Islet precursor cell (in vitro differentiated cells): ENCODE results near the gene ANKK1.

Source experiments
- DNase-seq: peaks from one replicate; pipeline ENCODE4 v3.0.0-alpha.2; 2018

The ANKK1 gene, protein sequence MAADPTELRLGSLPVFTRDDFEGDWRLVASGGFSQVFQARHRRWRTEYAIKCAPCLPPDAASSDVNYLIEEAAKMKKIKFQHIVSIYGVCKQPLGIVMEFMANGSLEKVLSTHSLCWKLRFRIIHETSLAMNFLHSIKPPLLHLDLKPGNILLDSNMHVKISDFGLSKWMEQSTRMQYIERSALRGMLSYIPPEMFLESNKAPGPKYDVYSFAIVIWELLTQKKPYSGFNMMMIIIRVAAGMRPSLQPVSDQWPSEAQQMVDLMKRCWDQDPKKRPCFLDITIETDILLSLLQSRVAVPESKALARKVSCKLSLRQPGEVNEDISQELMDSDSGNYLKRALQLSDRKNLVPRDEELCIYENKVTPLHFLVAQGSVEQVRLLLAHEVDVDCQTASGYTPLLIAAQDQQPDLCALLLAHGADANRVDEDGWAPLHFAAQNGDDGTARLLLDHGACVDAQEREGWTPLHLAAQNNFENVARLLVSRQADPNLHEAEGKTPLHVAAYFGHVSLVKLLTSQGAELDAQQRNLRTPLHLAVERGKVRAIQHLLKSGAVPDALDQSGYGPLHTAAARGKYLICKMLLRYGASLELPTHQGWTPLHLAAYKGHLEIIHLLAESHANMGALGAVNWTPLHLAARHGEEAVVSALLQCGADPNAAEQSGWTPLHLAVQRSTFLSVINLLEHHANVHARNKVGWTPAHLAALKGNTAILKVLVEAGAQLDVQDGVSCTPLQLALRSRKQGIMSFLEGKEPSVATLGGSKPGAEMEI

DNA sequence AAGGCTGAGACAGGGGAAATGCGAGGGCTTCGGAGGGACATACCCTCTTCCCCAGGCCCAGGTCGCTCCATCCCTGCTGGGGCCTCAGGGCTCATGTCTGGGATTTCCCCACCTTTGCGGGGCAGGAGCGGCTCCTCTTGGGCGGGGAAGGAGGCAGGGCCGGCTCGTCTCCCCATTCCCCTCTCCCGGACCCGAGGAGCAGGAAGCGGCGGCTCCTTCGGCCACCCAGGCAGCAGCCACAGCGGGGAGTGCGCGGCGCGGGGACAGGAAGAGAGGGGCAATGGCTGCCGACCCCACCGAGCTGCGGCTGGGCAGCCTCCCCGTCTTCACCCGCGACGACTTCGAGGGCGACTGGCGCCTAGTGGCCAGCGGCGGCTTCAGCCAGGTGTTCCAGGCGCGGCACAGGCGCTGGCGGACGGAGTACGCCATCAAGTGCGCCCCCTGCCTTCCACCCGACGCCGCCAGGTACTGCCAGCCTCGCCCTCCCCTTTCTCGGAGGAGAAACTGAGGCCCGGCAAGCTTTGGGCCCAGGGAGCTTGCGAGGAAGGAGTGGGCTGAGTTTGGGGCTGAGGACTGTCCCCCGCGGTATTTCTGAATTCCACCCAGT is at the start of gene ANKK1:
Gene ANKK1, plus strand, starts transcription at position 175 of the 607 bp plus-strand sequence. Its CDS starts 106 bp downstream, at position 281.
- DNase-seq = peak; percentile 78

DNA sequence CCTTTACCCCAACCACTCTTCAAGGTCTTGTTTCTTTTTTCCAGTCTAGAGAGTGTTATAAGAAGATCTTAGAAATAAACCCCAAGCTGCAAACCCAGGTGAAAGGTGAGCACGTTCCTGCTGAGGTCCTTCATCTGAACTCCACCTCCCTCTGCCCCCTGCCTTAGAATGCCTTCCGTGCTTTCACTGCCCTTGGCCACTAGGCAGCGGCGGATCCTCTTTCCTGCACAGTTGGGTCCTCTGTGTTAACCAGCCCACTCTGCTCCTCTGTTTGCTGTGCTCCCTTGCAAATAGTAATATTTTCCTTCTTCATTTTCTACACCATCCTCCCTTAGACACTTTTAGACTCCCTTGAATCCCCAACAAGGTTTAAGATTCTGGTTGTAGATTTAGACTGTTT is 48.8 kb upstream of the ANKK1 start:
- peak; percentile 69 for DNase-seq

DNA sequence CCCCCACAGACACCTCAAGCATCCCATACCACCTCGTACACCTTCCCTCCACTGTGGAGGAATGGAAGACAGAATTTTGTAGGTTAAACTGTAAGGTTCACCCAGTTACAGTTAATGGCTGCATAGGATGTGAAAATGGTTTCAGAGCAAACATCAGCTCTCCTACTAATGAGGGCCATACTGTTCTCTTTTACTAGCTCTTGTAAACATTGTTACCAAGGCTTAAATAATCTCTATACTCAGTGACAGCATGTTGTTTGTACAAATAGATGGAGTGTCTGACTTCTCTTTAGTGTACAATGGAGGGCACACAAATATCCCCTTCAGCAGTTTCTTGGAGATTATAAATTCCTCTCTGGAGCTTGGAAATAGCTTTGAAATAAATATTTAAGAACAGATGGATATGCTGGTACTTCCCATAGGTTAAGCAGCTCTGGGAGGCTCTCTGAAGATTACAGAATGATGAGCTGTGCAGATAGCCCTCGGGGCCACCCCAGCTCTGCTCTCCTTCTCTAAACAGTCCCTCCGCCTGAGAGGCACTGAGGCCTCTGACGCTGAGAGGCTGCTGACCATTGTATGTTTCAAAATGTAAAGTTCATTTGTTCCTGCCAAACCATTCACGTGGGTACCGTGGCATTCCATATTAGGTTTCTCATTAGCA is 47.5 kb upstream of the ANKK1 start:
- no peak for DNase-seq

DNA sequence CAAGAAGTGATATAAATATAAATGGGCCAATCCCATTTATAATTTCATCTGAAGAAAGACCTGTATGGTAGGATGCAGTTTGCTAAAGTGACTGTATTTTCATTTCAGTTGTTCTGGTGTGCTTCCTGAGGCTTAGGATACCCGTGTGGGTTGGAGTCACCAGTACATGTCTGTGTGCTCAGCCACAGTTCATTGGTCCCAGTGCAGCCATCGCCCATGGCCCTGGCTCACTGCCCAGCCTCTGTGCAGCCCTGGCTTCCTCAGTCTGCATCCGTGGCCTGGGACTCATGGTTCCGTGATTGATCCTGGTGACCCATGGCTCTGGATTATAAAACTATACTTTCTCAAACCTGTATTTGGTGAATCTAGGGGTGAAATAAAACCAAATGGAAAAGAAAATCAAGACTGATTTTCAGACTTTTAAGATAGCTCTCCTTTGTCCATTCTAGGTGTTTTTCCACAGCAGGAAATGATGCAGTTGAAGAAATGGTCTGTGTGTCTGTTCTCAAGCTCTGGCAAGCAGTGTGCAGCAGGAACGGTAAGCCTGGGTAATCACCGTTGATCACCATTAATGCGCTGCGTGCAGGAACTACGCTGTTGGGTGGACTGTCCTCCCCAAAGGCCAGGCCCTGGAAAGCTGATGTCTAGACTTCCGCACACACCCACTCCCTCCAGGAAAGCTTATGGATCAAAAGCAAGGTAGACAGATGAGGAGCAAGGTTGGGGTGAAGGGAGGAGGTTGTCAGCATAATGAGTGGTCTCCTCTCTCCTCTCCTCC is 46.0 kb upstream of the ANKK1 start:
- no peak for DNase-seq

DNA sequence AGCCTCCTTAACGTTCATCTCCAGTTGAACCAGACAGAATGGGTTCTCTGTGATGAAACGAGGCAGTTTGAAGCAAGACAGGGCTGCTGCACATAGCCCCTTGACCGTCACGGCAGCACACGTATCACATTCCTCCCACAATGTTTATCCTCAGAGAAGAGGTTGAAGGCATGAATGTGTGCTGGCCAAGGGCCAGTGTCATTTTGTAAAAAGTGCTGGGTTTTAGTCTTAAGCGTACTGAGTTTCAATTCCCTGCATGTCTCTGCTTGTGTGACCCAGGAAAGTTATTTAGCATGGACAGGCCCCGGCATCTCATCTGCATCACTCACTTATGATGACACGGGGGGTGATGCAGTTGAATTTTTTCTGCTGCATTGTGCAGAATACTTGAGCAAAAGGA is 41.6 kb upstream of the ANKK1 start:
- no peak for DNase-seq

DNA sequence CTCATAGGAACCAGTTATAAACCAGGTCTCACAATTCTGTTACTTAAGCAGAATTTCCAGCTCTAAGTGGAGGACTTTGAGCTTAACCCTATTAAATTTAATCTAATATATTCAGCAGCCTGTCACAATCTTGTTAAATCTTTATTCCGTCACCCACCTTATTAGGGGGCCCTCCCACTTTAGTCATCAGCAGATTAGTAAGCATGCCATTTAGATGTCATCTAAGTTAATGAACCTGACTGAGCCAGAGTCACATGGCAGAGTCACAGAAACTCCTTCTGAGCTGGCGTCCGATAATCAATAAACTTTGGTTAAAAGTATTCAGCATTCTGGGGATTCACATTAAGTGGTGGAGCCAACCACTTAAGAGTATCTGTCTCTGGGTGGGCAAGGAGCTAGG is 38.1 kb upstream of the ANKK1 start:
- DNase-seq = no peak

DNA sequence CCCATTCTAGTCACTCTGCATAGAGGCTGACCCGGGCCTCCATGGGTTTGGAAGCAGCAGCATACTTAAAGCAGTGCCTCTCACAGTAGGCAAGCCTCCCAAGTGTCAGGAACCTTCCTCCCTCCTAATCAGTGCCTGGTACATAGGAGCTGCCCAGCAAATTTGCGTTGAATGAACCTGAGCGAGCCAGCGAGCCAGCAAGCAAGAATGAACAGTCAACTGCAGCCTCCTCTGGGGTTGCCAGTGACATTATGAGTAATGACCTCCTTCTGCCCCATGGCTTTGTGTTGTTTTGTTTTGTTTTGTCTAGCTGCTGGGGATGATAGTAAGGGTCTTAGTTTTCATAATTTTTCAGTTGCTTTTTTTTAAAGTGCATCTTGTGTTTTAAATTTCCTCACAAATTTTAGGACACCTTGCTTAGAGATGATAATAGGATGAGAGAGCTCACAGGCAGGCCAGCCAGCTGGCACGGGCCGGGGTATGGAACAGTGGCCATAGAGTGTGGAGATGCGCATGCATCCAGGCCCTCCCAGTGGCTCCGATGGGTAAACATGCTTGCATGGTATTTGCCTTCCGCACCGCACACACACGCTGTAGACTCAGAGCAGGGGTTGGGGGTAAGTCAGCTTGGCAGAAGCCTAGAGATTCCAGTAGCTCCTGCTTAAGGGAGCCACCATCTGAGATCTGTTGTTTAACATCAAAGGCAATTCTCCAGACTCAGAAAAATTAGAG is 37.1 kb upstream of the ANKK1 start:
- DNase-seq = no peak

DNA sequence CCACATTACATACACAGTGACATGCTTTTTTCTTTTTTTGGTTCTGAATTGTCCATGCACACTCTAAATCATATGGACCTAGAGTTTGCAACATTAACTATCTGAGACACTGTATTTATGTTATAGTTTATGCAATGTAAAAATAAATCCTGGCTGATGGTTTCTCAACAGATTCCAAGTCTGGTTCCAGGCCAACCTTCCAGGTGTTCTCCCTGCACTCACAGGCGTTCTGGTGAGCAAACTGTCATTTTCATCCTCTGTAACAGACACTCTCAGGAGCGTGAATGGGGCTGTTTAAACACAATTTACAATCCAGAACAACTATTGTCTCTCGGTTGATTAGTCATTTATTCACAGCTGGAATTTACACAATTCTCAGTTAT is 36.5 kb upstream of the ANKK1 start:
- DNase-seq = no peak

DNA sequence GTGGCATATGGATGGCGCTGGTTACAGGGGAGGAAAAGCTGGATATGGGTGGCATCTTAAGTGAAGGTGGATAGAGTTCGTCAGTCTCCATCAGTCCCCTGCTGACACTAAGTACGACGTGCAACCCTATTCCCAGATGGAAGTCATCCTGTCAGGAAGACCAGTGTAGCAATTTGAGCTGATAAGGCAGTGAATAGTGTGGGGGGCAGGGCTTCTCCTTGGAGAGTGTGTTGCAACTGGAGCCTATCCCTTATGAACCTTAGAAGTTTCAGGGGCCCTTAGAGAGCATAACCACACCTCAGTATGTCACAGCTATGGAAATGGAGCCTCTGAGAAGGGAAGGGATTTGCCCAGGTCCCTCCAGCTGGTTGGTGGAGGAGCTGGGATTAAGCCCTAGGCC is 36.1 kb upstream of the ANKK1 start:
- DNase-seq = no peak

DNA sequence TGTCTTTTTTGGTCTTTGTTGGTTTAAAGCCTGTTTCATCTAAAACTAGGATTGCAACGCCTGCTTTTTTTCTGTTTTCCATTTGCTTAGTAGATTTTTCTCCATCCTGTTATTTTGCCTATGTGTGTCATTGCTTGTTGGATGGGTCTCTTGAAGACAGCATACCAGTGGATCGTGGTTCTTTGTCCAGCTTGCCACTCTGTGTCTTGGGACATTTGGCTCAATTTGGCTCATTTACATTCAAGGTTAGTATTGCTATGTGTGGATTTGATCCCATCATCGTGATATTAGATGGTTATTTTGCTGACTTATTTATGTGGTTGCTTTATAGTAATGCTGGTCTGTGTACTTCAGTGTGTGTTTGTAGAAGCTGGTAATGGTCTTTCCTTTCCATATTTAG is 31.4 kb upstream of the ANKK1 start:
- no peak for DNase-seq

DNA sequence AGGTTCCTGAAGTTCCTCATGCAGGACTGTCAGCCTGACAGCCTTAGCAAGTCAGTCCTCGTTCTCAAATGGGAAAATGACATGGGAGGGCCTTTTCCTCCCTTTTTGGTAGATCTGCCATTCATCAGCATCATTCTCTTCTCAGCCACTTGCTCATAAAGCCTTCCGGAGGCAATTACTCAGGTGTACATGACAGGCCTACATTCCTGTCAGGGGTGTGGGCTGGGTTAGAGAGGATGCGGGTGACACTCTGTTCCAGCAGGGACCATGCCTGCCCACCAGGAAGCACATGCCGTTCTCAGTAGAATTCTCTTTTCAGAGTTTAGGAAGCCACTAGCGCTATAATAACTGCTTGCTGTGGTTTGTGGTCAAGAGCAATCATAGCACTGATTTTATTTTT is 24.2 kb upstream of the ANKK1 start:
- no peak for DNase-seq

DNA sequence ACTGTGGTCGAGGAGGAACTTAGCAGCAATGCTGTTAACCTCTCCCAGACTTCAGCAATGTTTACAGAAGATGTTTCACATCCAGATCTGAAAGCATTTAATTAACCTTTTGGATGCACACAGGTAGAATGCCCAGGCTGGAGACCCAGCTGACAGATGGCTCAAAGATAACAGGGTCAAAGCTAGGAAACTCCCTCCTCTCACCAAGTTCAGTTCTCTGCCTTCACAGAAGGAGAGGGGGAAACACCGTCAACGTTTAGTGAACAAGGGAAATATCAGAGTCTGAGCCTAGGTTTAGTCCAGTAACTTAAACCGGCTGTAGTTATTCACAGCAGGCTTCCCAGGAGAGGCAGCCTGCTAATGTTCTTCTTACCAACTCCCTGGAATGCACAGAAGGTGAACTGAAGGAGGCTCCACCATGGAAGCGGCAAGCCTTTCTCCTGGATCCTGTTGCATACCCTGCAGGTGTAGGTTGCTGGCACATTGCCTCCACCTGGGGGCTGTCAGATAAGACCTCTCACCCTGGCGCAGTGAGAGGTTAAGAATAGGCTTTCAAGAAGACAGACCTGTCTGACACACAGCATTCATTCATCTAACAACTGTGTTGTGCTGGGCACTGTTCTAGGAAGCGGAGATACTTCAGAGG is 23.5 kb upstream of the ANKK1 start:
- no peak for DNase-seq

DNA sequence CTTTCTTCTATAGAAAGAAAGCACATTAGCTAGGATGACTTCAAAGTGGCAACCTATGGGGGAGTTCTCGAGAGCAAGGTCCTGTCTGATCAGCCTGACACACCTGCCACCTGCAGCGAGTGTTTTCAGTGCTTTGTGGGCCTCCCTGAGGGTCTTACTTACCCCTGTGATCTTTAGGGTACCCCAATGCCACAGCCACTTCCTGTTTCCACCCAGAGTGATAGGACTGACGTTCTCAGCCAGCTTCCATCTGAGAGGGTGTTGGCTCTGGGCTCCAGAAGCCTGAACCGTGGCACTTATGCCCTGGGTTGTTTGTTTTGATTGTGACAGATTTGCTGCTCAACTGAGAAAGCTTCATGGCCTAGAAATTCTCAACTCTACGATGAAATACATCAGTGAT is 21.7 kb upstream of the ANKK1 start:
- DNase-seq = no peak

DNA sequence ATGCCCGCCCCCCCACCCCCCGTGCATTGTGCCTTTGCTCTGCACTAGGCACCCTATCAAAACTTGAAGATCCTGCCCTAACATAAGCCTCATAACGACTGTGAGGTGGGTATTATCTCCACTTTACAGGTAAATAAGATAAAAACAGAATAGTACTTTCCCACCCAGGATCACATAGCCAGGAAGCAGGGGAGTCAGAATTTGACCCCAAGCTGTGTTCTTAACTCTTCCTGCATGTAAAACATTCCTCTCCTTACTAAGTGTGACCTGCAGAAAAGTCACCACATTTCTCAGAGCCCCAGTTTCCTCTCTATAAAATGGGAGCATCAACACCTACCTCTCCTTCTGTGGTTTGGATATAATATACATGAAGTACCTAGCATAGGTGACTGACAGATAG is 18.2 kb upstream of the ANKK1 start:
- DNase-seq = no peak

DNA sequence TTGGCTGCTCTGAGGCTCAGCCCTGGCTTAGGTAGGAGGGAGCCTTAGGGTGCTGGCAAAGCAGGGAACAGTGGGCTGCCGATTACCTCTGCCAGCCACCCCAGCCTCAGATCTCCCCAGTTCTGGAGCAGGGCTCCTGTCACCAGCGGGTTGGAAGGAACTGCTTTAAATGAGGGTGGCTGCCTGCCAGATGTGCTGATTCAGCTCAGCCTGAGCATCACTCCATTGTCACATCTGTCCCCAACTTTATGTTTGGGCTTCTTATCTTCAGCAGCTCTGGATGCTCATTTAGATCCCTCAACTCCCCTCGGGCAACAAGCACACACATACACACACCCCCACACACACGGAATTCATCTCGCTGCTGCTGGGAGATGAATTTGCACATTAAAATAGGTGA is 16.9 kb upstream of the ANKK1 start:
- DNase-seq = no peak

DNA sequence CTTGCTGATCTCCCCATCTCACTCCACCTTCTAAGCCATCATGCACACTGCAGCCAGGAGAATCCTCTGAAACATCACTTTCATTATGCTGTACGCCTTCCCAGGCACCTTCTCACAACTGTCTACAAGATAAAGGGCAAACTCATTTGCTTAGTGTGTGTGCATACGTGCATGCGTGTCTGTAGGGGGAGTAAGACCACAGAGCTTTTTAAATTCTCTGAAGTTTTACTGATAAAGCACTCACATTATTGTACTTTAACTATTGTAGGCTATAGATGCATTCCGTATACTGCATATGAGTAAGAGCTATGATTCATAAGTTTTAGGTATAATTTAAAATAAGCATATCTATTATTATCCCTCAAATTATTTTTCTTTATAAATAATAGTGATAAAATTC is 15.3 kb upstream of the ANKK1 start:
- DNase-seq = no peak

DNA sequence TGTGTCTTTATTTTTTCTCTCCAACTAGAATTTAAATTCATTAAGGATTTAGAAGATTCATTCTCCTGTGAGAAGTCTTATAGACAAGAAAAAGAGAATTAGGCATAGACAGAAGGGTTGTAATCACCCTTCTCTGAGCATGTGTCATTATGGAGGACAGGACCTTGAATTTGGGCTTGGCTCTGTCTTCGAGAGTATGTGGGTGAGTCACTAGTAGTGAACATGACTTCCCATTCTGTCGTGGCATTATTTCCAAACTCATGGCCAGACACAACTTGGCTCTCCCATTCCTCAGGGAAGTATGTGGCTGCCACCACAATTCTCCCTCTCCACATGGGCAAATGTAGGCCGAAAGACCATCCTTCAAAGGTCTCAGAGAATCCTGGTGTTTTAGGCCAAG is 14.3 kb upstream of the ANKK1 start:
- DNase-seq = no peak

DNA sequence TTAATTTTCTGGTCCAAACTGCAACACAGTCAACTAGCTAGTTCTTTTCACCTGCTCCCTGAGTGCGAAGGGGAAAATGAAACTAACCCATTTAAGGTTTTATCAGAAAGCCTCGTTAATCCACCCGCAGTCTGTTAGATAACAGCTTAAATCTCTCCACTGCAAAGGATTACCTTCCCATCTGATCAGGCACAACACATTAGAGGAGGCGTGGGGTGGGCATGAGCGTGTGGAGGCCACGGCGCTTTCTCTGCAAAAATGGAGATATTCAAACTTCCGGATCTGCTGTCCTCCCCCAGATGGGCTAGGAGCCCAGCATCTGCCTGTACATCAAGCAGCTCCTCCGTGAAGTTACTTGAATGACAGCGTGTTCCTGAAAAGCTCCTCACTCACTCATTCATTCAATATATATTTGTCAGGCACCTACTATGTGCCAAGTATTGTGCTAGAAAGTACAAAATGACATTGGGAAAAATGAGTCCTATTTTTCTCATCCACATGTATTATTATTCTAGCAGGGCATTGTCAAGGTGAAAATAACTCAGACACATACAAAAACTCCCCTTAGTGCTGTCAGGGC is 13.5 kb upstream of the ANKK1 start:
- DNase-seq = no peak

DNA sequence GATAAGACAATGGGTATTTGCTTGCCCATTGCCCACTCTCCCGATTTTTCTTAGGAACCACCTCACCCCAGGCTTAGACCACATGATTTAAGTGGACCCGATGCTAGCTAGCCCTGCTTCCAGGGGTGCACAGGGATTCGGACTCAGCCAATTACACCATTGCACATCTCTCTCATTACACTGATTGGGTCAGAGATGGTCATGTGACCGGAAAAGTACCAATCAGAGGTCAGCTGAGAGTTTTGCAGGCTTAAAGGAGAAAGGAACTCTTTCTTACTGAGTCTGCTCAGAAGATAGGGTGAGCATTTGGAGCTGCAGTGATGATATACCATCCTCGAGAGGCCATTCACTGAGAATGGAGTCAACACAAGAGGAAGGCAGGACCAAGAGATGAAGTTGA is 12.2 kb upstream of the ANKK1 start:
- DNase-seq = no peak

DNA sequence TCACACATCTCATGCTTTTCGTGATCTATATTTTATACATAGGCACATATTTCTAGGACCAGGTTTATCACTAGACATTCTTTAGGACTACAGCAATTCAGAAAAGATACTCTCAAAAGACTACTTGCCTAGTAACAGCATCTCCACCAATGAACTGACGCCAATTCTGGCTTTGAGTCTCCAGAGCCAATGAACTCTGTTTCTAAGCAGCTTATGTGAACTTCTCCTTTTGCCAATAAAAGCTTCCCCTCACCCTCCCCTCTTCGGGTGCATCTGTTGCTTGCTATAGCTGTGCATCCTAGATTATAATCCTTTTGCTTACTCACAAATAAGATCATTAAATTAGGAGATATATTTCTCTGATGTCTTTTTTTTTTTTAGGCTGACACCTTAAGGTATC is 11.4 kb upstream of the ANKK1 start:
- no peak for DNase-seq
